Muscle of leg (tissue), 11 donors: ENCODE measurements around the gene FABP3. TPM values are rescaled to one million over a fixed set of nuclear protein-coding genes. Genes with fewer than 3 reads are reported as not detected.

Source experiments
- DNase-seq: peaks from one replicate; pipeline ENCODE4 v3.0.0; 2013
- H3K27ac ChIP-seq: one replicate; pipeline ENCODE4 v1.5.1; 2013; ENCODE audit warnings: mild to moderate bottlenecking, low read length, control low read depth
- H3K27me3 ChIP-seq: one replicate; pipeline ENCODE4 v1.6.1; 2013; ENCODE audit warnings: low read length; ENCODE audit not compliant: control insufficient read depth, insufficient read depth
- H3K36me3 ChIP-seq: one replicate; pipeline ENCODE4 v1.6.1; 2013; ENCODE audit warnings: low read length; ENCODE audit not compliant: control insufficient read depth, insufficient read depth
- H3K4me1 ChIP-seq: one replicate; pipeline ENCODE4 v1.6.1; 2013; ENCODE audit warnings: low read length; ENCODE audit not compliant: control insufficient read depth, insufficient read depth
- H3K4me3 ChIP-seq: one replicate; pipeline ENCODE4 v1.5.1; 2013; ENCODE audit warnings: low read length, control low read depth
- H3K9me3 ChIP-seq: replicated peaks from 2 replicates; pipeline ENCODE4 v1.6.1; 2013; ENCODE audit warnings: low read depth, low read length; ENCODE audit not compliant: control insufficient read depth
- WGBS: methylation state at CpG from one replicate; pipeline ENCODE4 v1.1.5; 2013; ENCODE audit warnings: missing lambda C conversion rate; ENCODE audit not compliant: insufficient coverage; 5-methylcytosine and 5-hydroxymethylcytosine counted together
- polyA plus RNA-seq, 8 donors: library from polyadenylated mRNA; unstranded; fragments of 120-200 nt; gene quantifications; one replicate each; pipeline versions ENCODE4 v1.2.1 to v1.2.3, GENCODE V29; 2013; ENCODE audit warnings: inconsistent platforms in 1 of 8, low replicate concordance in 1 of 8; ENCODE audit not compliant: insufficient read length in 8 of 8, insufficient read depth in 1 of 8
- total RNA-seq: library from RNA; stranded (reverse); fragments of 120-200 nt; gene quantifications from one replicate; pipeline ENCODE4 v1.2.4, GENCODE V29; 2013

Gene FABP3
- total and polyA plus RNA-seq, 9 donors = 101 to 195 (median 151) TPM

GRCh38 chr1:31335007-31335406 lies 37.9 kb downstream of the FABP3 start:
- Histone ChIP-seq H3K27ac (no peak overlapping the region), H3K36me3 (peaks cover 10% of the 10 kb centered on the region), H3K9me3 (no peaks in the 10 kb centered on the region), H3K27me3 (no peaks in the 10 kb centered on the region), H3K4me3 (no peak overlapping the region), H3K4me1 (no peaks in the 10 kb centered on the region)
- peak; percentile 27 for DNase-seq

- no peaks in the 10 kb centered on the region for H3K9me3 ChIP-seq
- H3K4me1 ChIP-seq = no peaks in the 10 kb centered on the region
- no peak overlapping the region for H3K27ac ChIP-seq
- 100% methylated on average over 1 of the region's 3 CpGs for WGBS
- H3K27me3 ChIP-seq = no peaks in the 10 kb centered on the region
- H3K4me3 ChIP-seq = no peak overlapping the region
- DNase-seq = no peak
- peaks cover 4% of the 10 kb centered on the region for H3K36me3 ChIP-seq
These were observed 45.5 kb downstream of the FABP3 start for GRCh38 chr1:31327381-31327780.

GRCh38 chr1:31326461-31326860 lies 46.4 kb downstream of the FABP3 start:
- no peak for DNase-seq
- Histone ChIP-seq H3K36me3 (peaks cover 4% of the 10 kb centered on the region), H3K9me3 (no peaks in the 10 kb centered on the region), H3K4me3 (no peak overlapping the region), H3K27ac (no peak overlapping the region), H3K4me1 (no peaks in the 10 kb centered on the region), H3K27me3 (no peaks in the 10 kb centered on the region)
- no CpG with 5 or more reads among the region's 1 CpG for WGBS

GRCh38 chr1:31324992-31325391 lies 47.9 kb downstream of the FABP3 start:
- H3K4me1 ChIP-seq = no peaks in the 10 kb centered on the region
- no peak overlapping the region for H3K27ac ChIP-seq
- H3K27me3 ChIP-seq = no peaks in the 10 kb centered on the region
- H3K4me3 ChIP-seq = no peak overlapping the region
- no peak for DNase-seq
- WGBS = 100% methylated on average over 2 of the region's 3 CpGs
- H3K9me3 ChIP-seq = no peaks in the 10 kb centered on the region
- H3K36me3 ChIP-seq = peaks cover 4% of the 10 kb centered on the region

- H3K36me3 ChIP-seq = peaks cover 6% of the 10 kb centered on the region
- 92% methylated on average over 3 of the region's 4 CpGs for WGBS
These were observed 48.8 kb downstream of the FABP3 start for GRCh38 chr1:31324093-31324492.

GRCh38 chr1:31318146-31318545 lies 54.7 kb downstream of the FABP3 start:
- H3K27ac ChIP-seq = no peak overlapping the region
- H3K9me3 ChIP-seq = no peaks in the 10 kb centered on the region
- no CpG with 5 or more reads among the region's 1 CpG for WGBS
- H3K27me3 ChIP-seq = no peaks in the 10 kb centered on the region
- H3K36me3 ChIP-seq = peaks cover 25% of the 10 kb centered on the region
- no peak for DNase-seq
- H3K4me3 ChIP-seq = no peak overlapping the region
- no peaks in the 10 kb centered on the region for H3K4me1 ChIP-seq

More at GRCh38 chr1:31324093-31324492, 48.8 kb downstream of the FABP3 start:
- H3K27ac ChIP-seq = no peak overlapping the region
- no peak overlapping the region for H3K4me3 ChIP-seq
- no peaks in the 10 kb centered on the region for H3K4me1 ChIP-seq
- no peak for DNase-seq
- no peaks in the 10 kb centered on the region for H3K9me3 ChIP-seq
- no peaks in the 10 kb centered on the region for H3K27me3 ChIP-seq

- Histone ChIP-seq H3K4me3 (no peak overlapping the region), H3K27me3 (no peaks in the 10 kb centered on the region), H3K9me3 (no peaks in the 10 kb centered on the region), H3K36me3 (peaks cover 37% of the 10 kb centered on the region), H3K4me1 (no peaks in the 10 kb centered on the region), H3K27ac (no peak overlapping the region)
- DNase-seq = no peak
- 92% methylated on average over 3 of the region's 3 CpGs for WGBS
These were observed 57.0 kb downstream of the FABP3 start for GRCh38 chr1:31315902-31316301.

Other genes starting within 250 kb of the FABP3 start
- gene NKAIN1, start 133.2 kb downstream of the FABP3 start, total RNA-seq = 1.3 TPM
- gene NKAIN1, start 133.2 kb downstream of the FABP3 start, polyA plus RNA-seq = 1 to 10 TPM; 1.1 to 2.6 (median 2.0) TPM
- gene SNRNP40, start 76.3 kb downstream of the FABP3 start, total RNA-seq = 54.9 TPM
- gene SNRNP40, start 76.3 kb downstream of the FABP3 start, polyA plus RNA-seq = 10 to 100 TPM; 34.8 to 46.4 (median 40.7) TPM
- 27.3 TPM for gene ZCCHC17, start 76.0 kb downstream of the FABP3 start, total RNA-seq
- gene ZCCHC17, start 76.0 kb downstream of the FABP3 start, polyA plus RNA-seq = 10 to 100 TPM; 25.4 to 36.8 (median 27.6) TPM
- 4.0 TPM for gene SERINC2, start 40.1 kb upstream of the FABP3 start, total RNA-seq
- 10 to 100 TPM; 27.4 to 49.0 (median 36.1) TPM for gene SERINC2, start 40.1 kb upstream of the FABP3 start, polyA plus RNA-seq
- gene TINAGL1, start 203.4 kb upstream of the FABP3 start, total RNA-seq = 31.8 TPM
- 10 to 100 TPM; 19.3 to 31.0 (median 24.9) TPM for gene TINAGL1, start 203.4 kb upstream of the FABP3 start, polyA plus RNA-seq
- 0.04 TPM for gene HCRTR1, start 244.6 kb upstream of the FABP3 start, total RNA-seq
- under 1 TPM; 0.11 to 0.37 (median 0.21) TPM for gene HCRTR1, start 244.6 kb upstream of the FABP3 start, polyA plus RNA-seq